H1 (cell line): ENCODE results near the gene ARHGEF40. TPM values are rescaled to one million over a fixed set of nuclear protein-coding genes. Genes with fewer than 3 reads are reported as not detected.

Source experiments
- CREB1 ChIP-seq: IDR thresholded peaks from 2 replicates; pipeline ENCODE4 v1.6.1; 2012; ENCODE audit warnings: inconsistent platforms
- GABPA ChIP-seq: IDR thresholded peaks from 2 replicates; pipeline ENCODE4 v1.6.1; 2011; ENCODE audit warnings: mild to moderate bottlenecking, low read length, moderate library complexity, borderline replicate concordance; ENCODE audit not compliant: insufficient read depth
- RBBP5 ChIP-seq: IDR thresholded peaks from 2 replicates; pipeline ENCODE4 v1.7.1; 2012; ENCODE audit warnings: low read depth, mild to moderate bottlenecking, inconsistent platforms, low read length, moderate library complexity, borderline replicate concordance
- SIN3A ChIP-seq, 2 experiments: IDR thresholded peaks in 1 of 2; conservative IDR thresholded peaks in 1 of 2; 2 replicates each; pipeline ENCODE4 v1.6.1; 2011 to 2012; ENCODE audit warnings: low read length in 2 of 2, improper control_type of control experiment in 1 of 2, low read depth in 1 of 2, mild to moderate bottlenecking in 1 of 2
- SRF ChIP-seq: IDR thresholded peaks from 2 replicates; pipeline ENCODE4 v1.6.1; 2011; ENCODE audit warnings: mild to moderate bottlenecking, low read depth, low read length, moderate library complexity
- TAF1 ChIP-seq: IDR thresholded peaks from 2 replicates; pipeline ENCODE4 v1.6.1; 2011; ENCODE audit warnings: mild to moderate bottlenecking, low read depth, low read length
- polyA plus RNA-seq, 7 experiments: library from polyadenylated mRNA; depleted of rRNA in 3 of 7; stranded (reverse) in 5 of 7; unstranded in 2 of 7; fragments of >200 nt in 5 of 7; fragments of 200-250 nt in 2 of 7; gene quantifications; 1 replicate in 5 of 7; 2 replicates in 1 of 7; 4 replicates in 1 of 7; pipeline versions ENCODE4 v1.2.1 to v1.2.3, GENCODE V29; 2011 to 2013; ENCODE audit warnings: missing spikeins in 2 of 7, mixed read lengths in 2 of 7
- total RNA-seq: library from RNA; stranded (reverse); fragmentation: NEBNext Ultra II Directional; extraction: Animal tissue kit (Norgen Biotek cat#: 25700); gene quantifications from 2 replicates; pipeline ENCODE4 v1.2.1, GENCODE V29; 2021
- TF ChIP-seq, protein P1 (sequence below): fragments of 300-600 bp; sonication (generic); IDR thresholded peaks from 2 replicates; pipeline ENCODE4 v1.7.1; 2012; ENCODE audit warnings: low read length, moderate library complexity, mild to moderate bottlenecking, inconsistent platforms; ENCODE audit not compliant: insufficient replicate concordance

Gene ARHGEF40
- total and polyA plus RNA-seq, 2 of the 8 experiments (the other 6 are each of a cell fraction or from before 2014, with no cell fraction given) = 53.1 to 101 TPM

DNA sequence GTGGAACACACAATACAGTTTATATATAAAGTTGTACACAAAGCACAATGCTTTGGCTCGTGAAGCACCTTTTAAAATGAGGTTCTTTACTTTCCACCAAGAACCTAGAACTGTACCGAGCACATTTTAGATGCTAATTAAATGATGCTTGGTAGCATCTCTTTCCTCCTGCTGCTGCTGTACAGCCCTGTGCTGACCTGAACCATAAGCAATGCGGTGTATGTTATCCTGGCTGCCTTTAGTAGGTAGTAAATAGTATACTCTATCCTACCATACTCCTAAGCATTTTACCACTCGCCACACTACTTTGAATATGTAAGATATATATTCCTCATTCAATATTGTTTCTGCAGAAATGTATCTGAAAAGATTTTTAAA is 15.3 kb upstream of the ARHGEF40 start (continued):
- TF ChIP-seq, protein P1, sequence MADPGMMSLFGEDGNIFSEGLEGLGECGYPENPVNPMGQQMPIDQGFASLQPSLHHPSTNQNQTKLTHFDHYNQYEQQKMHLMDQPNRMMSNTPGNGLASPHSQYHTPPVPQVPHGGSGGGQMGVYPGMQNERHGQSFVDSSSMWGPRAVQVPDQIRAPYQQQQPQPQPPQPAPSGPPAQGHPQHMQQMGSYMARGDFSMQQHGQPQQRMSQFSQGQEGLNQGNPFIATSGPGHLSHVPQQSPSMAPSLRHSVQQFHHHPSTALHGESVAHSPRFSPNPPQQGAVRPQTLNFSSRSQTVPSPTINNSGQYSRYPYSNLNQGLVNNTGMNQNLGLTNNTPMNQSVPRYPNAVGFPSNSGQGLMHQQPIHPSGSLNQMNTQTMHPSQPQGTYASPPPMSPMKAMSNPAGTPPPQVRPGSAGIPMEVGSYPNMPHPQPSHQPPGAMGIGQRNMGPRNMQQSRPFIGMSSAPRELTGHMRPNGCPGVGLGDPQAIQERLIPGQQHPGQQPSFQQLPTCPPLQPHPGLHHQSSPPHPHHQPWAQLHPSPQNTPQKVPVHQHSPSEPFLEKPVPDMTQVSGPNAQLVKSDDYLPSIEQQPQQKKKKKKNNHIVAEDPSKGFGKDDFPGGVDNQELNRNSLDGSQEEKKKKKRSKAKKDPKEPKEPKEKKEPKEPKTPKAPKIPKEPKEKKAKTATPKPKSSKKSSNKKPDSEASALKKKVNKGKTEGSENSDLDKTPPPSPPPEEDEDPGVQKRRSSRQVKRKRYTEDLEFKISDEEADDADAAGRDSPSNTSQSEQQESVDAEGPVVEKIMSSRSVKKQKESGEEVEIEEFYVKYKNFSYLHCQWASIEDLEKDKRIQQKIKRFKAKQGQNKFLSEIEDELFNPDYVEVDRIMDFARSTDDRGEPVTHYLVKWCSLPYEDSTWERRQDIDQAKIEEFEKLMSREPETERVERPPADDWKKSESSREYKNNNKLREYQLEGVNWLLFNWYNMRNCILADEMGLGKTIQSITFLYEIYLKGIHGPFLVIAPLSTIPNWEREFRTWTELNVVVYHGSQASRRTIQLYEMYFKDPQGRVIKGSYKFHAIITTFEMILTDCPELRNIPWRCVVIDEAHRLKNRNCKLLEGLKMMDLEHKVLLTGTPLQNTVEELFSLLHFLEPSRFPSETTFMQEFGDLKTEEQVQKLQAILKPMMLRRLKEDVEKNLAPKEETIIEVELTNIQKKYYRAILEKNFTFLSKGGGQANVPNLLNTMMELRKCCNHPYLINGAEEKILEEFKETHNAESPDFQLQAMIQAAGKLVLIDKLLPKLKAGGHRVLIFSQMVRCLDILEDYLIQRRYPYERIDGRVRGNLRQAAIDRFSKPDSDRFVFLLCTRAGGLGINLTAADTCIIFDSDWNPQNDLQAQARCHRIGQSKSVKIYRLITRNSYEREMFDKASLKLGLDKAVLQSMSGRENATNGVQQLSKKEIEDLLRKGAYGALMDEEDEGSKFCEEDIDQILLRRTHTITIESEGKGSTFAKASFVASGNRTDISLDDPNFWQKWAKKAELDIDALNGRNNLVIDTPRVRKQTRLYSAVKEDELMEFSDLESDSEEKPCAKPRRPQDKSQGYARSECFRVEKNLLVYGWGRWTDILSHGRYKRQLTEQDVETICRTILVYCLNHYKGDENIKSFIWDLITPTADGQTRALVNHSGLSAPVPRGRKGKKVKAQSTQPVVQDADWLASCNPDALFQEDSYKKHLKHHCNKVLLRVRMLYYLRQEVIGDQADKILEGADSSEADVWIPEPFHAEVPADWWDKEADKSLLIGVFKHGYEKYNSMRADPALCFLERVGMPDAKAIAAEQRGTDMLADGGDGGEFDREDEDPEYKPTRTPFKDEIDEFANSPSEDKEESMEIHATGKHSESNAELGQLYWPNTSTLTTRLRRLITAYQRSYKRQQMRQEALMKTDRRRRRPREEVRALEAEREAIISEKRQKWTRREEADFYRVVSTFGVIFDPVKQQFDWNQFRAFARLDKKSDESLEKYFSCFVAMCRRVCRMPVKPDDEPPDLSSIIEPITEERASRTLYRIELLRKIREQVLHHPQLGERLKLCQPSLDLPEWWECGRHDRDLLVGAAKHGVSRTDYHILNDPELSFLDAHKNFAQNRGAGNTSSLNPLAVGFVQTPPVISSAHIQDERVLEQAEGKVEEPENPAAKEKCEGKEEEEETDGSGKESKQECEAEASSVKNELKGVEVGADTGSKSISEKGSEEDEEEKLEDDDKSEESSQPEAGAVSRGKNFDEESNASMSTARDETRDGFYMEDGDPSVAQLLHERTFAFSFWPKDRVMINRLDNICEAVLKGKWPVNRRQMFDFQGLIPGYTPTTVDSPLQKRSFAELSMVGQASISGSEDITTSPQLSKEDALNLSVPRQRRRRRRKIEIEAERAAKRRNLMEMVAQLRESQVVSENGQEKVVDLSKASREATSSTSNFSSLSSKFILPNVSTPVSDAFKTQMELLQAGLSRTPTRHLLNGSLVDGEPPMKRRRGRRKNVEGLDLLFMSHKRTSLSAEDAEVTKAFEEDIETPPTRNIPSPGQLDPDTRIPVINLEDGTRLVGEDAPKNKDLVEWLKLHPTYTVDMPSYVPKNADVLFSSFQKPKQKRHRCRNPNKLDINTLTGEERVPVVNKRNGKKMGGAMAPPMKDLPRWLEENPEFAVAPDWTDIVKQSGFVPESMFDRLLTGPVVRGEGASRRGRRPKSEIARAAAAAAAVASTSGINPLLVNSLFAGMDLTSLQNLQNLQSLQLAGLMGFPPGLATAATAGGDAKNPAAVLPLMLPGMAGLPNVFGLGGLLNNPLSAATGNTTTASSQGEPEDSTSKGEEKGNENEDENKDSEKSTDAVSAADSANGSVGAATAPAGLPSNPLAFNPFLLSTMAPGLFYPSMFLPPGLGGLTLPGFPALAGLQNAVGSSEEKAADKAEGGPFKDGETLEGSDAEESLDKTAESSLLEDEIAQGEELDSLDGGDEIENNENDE = no peak
- no peak for TF ChIP-seq GABPA
- TF ChIP-seq SIN3A (conservative IDR thresholded peaks at IDR 0.05 in 1 of 2, IDR thresholded peaks at IDR 0.05 in 1 of 2; ENCODE audit: low read depth in 1 of 2, low read length in 2 of 2) = no peak
- TF ChIP-seq CREB1 = no peak
- no peak for TF ChIP-seq TAF1
- TF ChIP-seq RBBP5 = no peak
- TF ChIP-seq SRF = no peak
